Epidermal melanocyte (primary cell): Measurements from ENCODE around the gene LMBRD2.

Source experiments
- DNase-seq: peaks from one replicate; pipeline ENCODE4 v3.0.0; 2011; ENCODE audit warnings: low spot score; ENCODE audit not compliant: insufficient read length

The LMBRD2 gene

DNA sequence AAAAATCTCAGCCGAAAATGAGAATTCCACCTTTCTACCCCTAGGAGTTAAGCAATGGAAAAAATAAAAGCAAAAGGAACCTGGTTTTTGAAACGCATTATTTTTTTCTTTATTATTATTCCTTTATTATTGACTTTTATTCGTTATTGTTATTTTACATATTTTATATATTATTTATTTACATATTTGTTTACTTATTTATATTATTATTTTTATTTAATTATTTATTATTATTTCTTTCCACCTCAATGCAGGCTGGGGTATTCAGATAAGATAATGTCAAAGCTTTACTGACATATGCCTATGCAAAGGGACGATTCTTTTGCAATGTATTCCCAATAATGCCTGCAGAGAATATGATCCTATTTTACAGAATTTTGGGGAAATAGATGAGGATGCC is 101.7 kb downstream of the LMBRD2 start:
- DNase-seq, result no peak
